Liver (tissue), 3 donors: ENCODE measurements around the gene BSND.

Source experiments
- ATF3 ChIP-seq: IDR thresholded peaks from 2 replicates; pipeline ENCODE4 v1.6.1; 2016; ENCODE audit warnings: antibody characterized with exemption
- CTCF ChIP-seq: fragments of 150-350 bp; IDR thresholded peaks from 2 replicates; pipeline ENCODE4 v1.5.1; 2017; ENCODE audit warnings: improper control_type of control experiment, low read depth, low read length; ENCODE audit not compliant: missing input control
- EGR1 ChIP-seq, 2 donors: IDR thresholded peaks; 2 replicates each; pipeline ENCODE4 v1.6.1; 2016 to 2018; ENCODE audit warnings: antibody characterized with exemption in 2 of 2, low read depth in 2 of 2
- HNF4A ChIP-seq, 2 donors: conservative IDR thresholded peaks; 2 replicates each; pipeline ENCODE4 v1.6.1; 2016; ENCODE audit warnings: antibody characterized with exemption in 2 of 2, mild to moderate bottlenecking in 2 of 2
- JUND ChIP-seq, 2 donors: IDR thresholded peaks; 2 replicates each; pipeline ENCODE4 v1.6.1; 2016; ENCODE audit warnings: antibody characterized with exemption in 2 of 2
- NR2F2 ChIP-seq: IDR thresholded peaks from 2 replicates; pipeline ENCODE4 v1.6.1; 2016; ENCODE audit warnings: antibody characterized with exemption
- RAD21 ChIP-seq, 2 donors: IDR thresholded peaks; 2 replicates each; pipeline ENCODE4 v1.6.1; 2016; ENCODE audit warnings: antibody characterized with exemption in 2 of 2, mild to moderate bottlenecking in 2 of 2
- REST ChIP-seq: IDR thresholded peaks from 2 replicates; pipeline ENCODE4 v1.6.1; 2016; ENCODE audit warnings: antibody characterized with exemption, mild to moderate bottlenecking
- RXRA ChIP-seq, 2 donors: IDR thresholded peaks; 2 replicates each; pipeline ENCODE4 v1.6.1; 2017 to 2018; ENCODE audit warnings: antibody characterized with exemption in 2 of 2, mild to moderate bottlenecking in 1 of 2
- SP1 ChIP-seq: IDR thresholded peaks from 2 replicates; pipeline ENCODE4 v1.6.1; 2018; ENCODE audit warnings: antibody characterized with exemption, mild to moderate bottlenecking
- TAF1 ChIP-seq: conservative IDR thresholded peaks from 2 replicates; pipeline ENCODE4 v1.6.1; 2016; ENCODE audit warnings: antibody characterized with exemption, mild to moderate bottlenecking
- YY1 ChIP-seq: IDR thresholded peaks from 2 replicates; pipeline ENCODE4 v1.6.1; 2016; ENCODE audit warnings: antibody characterized with exemption, mild to moderate bottlenecking
- ZBTB33 ChIP-seq: IDR thresholded peaks from 2 replicates; pipeline ENCODE4 v1.6.1; 2016; ENCODE audit warnings: antibody characterized with exemption
- TF ChIP-seq, protein P1 (sequence below): IDR thresholded peaks from 2 replicates; pipeline ENCODE4 v1.6.1; 2016; ENCODE audit warnings: antibody characterized with exemption
- donor health status: healthy.
- donor health status: healthy.

GRCh38 chr1:55010194-55010886 is 11.6 kb downstream of the BSND start:
- TF ChIP-seq CTCF (no peak), YY1 (no peak), EGR1 (IDR thresholded peaks at IDR 0.05; ENCODE audit: low read depth in 2 of 2) (no peak), REST (no peak), HNF4A (conservative IDR thresholded peaks at IDR 0.05) (no peak), ZBTB33 (no peak), RAD21 (IDR thresholded peaks at IDR 0.05) (no peak), TAF1 (no peak), RXRA (IDR thresholded peaks at IDR 0.05) (no peak), ATF3 (no peak), SP1 (no peak), NR2F2 (no peak), JUND (IDR thresholded peaks at IDR 0.05) (no peak)
- TF ChIP-seq, protein P1, sequence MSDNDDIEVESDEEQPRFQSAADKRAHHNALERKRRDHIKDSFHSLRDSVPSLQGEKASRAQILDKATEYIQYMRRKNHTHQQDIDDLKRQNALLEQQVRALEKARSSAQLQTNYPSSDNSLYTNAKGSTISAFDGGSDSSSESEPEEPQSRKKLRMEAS, result no peak
